H1 (cell line): ENCODE results near the gene SMARCC1. TPM values are rescaled to one million over a fixed set of nuclear protein-coding genes. Genes with fewer than 3 reads are reported as not detected.

ENCODE experiments used
- BRCA1 ChIP-seq: IDR thresholded peaks from 2 replicates; pipeline ENCODE4 v1.6.1; 2012; ENCODE audit warnings: low read depth, low read length, improper control_type of control experiment
- CBX8 ChIP-seq: fragments of 300-800, 300-1000 bp; sonication (generic); IDR thresholded peaks from 2 replicates; pipeline ENCODE4 v1.7.1; 2016; ENCODE audit warnings: low read depth, low read length, borderline replicate concordance
- EZH2 ChIP-seq: fragments of 200-600 bp; sonication (generic); IDR thresholded peaks from 2 replicates; pipeline ENCODE4 v1.7.1; 2012; ENCODE audit warnings: low read depth, mild to moderate bottlenecking, moderate library complexity, low read length, inconsistent platforms; ENCODE audit not compliant: severe bottlenecking
- HDAC6 ChIP-seq: IDR thresholded peaks from one replicate; pipeline ENCODE4 v1.7.1; 2012; ENCODE audit warnings: low read depth, mild to moderate bottlenecking, inconsistent platforms, low read length, moderate library complexity
- POLR2AphosphoS5 ChIP-seq: IDR thresholded peaks from 2 replicates; pipeline ENCODE4 v1.6.1; 2011; ENCODE audit warnings: low read depth, low read length
- YY1 ChIP-seq: IDR thresholded peaks from 2 replicates; pipeline ENCODE4 v1.6.1; 2011; ENCODE audit warnings: low read depth, mild to moderate bottlenecking, low read length
- polyA plus RNA-seq, 7 experiments: library from polyadenylated mRNA; depleted of rRNA in 3 of 7; stranded (reverse) in 5 of 7; unstranded in 2 of 7; fragments of >200 nt in 5 of 7; fragments of 200-250 nt in 2 of 7; gene quantifications; 1 replicate in 5 of 7; 2 replicates in 1 of 7; 4 replicates in 1 of 7; pipeline versions ENCODE4 v1.2.1 to v1.2.3, GENCODE V29; 2011 to 2013; ENCODE audit warnings: missing spikeins in 2 of 7, mixed read lengths in 2 of 7
- total RNA-seq: library from RNA; stranded (reverse); fragmentation: NEBNext Ultra II Directional; extraction: Animal tissue kit (Norgen Biotek cat#: 25700); gene quantifications from 2 replicates; pipeline ENCODE4 v1.2.1, GENCODE V29; 2021
- TF ChIP-seq, protein P1 (sequence below): fragments of 300-600 bp; sonication (generic); IDR thresholded peaks from 2 replicates; pipeline ENCODE4 v1.7.1; 2012; ENCODE audit warnings: low read length, moderate library complexity, mild to moderate bottlenecking, inconsistent platforms; ENCODE audit not compliant: insufficient replicate concordance

The SMARCC1 gene
- total and polyA plus RNA-seq, 2 of the 8 experiments (the other 6 are each of a cell fraction or from before 2014, with no cell fraction given): 64.1 to 335 TPM

DNA sequence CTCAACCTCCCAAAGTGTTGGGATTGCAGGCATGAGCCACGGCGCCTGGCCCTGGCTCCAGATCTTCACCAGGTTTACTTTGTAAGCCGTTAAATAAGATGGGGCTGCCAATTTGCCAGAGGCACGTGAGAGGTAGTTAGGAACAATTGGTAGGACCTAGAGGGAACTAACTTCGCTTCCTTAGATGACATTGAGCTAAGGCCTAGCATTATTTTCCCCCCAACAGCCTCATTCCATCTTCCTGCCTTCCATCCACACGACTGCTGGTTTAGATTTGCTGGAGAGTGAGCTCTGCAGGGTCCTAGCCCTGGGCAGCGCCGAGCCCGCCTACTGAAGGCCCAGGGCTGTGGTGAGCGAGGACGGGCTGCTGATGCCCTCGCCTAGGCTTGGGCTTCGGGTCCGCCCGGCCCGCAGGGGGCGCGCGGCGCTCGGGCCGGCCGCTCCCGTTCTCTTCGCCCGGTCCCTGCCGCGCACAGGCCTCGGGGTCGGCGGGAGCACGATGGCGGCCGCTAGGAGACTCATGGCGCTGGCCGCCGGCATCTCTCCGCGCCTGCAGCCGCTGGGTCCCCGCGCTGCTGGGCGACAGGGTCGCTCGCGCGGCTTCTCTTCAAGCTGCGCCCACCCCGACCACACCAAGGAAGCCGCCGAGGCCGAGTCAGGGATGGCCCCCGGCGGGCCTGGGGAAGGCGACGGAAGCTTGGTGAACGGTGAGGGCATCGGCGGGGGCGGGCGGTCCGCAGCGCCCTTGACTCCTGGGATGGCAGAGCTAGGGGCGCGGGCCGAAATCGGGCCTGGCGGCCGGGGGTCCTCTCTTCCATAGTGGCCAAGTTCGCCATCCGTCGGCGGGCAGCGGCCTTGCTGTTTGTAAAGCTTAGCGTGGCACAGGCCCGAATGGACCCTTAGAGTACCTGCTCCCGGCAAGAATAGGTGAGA, 43.1 kb upstream of the SMARCC1 start (continued):
- peak; percentile 93 for TF ChIP-seq YY1
- TF ChIP-seq HDAC6: no peak
- TF ChIP-seq EZH2: no peak
- no peak for TF ChIP-seq BRCA1
- TF ChIP-seq, protein P1, sequence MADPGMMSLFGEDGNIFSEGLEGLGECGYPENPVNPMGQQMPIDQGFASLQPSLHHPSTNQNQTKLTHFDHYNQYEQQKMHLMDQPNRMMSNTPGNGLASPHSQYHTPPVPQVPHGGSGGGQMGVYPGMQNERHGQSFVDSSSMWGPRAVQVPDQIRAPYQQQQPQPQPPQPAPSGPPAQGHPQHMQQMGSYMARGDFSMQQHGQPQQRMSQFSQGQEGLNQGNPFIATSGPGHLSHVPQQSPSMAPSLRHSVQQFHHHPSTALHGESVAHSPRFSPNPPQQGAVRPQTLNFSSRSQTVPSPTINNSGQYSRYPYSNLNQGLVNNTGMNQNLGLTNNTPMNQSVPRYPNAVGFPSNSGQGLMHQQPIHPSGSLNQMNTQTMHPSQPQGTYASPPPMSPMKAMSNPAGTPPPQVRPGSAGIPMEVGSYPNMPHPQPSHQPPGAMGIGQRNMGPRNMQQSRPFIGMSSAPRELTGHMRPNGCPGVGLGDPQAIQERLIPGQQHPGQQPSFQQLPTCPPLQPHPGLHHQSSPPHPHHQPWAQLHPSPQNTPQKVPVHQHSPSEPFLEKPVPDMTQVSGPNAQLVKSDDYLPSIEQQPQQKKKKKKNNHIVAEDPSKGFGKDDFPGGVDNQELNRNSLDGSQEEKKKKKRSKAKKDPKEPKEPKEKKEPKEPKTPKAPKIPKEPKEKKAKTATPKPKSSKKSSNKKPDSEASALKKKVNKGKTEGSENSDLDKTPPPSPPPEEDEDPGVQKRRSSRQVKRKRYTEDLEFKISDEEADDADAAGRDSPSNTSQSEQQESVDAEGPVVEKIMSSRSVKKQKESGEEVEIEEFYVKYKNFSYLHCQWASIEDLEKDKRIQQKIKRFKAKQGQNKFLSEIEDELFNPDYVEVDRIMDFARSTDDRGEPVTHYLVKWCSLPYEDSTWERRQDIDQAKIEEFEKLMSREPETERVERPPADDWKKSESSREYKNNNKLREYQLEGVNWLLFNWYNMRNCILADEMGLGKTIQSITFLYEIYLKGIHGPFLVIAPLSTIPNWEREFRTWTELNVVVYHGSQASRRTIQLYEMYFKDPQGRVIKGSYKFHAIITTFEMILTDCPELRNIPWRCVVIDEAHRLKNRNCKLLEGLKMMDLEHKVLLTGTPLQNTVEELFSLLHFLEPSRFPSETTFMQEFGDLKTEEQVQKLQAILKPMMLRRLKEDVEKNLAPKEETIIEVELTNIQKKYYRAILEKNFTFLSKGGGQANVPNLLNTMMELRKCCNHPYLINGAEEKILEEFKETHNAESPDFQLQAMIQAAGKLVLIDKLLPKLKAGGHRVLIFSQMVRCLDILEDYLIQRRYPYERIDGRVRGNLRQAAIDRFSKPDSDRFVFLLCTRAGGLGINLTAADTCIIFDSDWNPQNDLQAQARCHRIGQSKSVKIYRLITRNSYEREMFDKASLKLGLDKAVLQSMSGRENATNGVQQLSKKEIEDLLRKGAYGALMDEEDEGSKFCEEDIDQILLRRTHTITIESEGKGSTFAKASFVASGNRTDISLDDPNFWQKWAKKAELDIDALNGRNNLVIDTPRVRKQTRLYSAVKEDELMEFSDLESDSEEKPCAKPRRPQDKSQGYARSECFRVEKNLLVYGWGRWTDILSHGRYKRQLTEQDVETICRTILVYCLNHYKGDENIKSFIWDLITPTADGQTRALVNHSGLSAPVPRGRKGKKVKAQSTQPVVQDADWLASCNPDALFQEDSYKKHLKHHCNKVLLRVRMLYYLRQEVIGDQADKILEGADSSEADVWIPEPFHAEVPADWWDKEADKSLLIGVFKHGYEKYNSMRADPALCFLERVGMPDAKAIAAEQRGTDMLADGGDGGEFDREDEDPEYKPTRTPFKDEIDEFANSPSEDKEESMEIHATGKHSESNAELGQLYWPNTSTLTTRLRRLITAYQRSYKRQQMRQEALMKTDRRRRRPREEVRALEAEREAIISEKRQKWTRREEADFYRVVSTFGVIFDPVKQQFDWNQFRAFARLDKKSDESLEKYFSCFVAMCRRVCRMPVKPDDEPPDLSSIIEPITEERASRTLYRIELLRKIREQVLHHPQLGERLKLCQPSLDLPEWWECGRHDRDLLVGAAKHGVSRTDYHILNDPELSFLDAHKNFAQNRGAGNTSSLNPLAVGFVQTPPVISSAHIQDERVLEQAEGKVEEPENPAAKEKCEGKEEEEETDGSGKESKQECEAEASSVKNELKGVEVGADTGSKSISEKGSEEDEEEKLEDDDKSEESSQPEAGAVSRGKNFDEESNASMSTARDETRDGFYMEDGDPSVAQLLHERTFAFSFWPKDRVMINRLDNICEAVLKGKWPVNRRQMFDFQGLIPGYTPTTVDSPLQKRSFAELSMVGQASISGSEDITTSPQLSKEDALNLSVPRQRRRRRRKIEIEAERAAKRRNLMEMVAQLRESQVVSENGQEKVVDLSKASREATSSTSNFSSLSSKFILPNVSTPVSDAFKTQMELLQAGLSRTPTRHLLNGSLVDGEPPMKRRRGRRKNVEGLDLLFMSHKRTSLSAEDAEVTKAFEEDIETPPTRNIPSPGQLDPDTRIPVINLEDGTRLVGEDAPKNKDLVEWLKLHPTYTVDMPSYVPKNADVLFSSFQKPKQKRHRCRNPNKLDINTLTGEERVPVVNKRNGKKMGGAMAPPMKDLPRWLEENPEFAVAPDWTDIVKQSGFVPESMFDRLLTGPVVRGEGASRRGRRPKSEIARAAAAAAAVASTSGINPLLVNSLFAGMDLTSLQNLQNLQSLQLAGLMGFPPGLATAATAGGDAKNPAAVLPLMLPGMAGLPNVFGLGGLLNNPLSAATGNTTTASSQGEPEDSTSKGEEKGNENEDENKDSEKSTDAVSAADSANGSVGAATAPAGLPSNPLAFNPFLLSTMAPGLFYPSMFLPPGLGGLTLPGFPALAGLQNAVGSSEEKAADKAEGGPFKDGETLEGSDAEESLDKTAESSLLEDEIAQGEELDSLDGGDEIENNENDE: no peak
- TF ChIP-seq POLR2AphosphoS5: peak; percentile 78
- TF ChIP-seq CBX8: no peak
